Measurements from ENCODE around the gene MFSD6.
"Not testable (repeated sequence)": the region's sequence is repeated elsewhere in the genome, so short reads cannot be mapped to it uniquely, and the experiment has no call there.

The MFSD6 gene

GRCh38 chr2:190504912-190505311, 96.8 kb downstream of the MFSD6 start:
- no peak for DNase-seq

GRCh38 chr2:190505696-190506095, 97.5 kb downstream of the MFSD6 start:
- DNase-seq, result no peak

GRCh38 chr2:190506666-190507065, 98.5 kb downstream of the MFSD6 start:
- DNase-seq, result no peak

- no peak for DNase-seq
Observed at GRCh38 chr2:190507135-190507534, 99.0 kb downstream of the MFSD6 start.

GRCh38 chr2:190509895-190510294, 101.7 kb downstream of the MFSD6 start:
- not testable (repeated sequence) for DNase-seq

GRCh38 chr2:190511104-190511503, 102.9 kb downstream of the MFSD6 start:
- DNase-seq, result no peak

GRCh38 chr2:190512539-190513095, 104.5 kb downstream of the MFSD6 start:
- no peak for DNase-seq

GRCh38 chr2:190513877-190514276, 105.7 kb downstream of the MFSD6 start:
- no peak for DNase-seq

- DNase-seq, result no peak
Observed at GRCh38 chr2:190514676-190515075, 106.5 kb downstream of the MFSD6 start.

GRCh38 chr2:190515687-190516086, 107.5 kb downstream of the MFSD6 start:
- DNase-seq, result peak; percentile 51

- no peak for DNase-seq
Observed at GRCh38 chr2:190517468-190517867, 109.3 kb downstream of the MFSD6 start.

GRCh38 chr2:190519975-190520767, 112.0 kb downstream of the MFSD6 start:
- peak; percentile 41 for DNase-seq

- DNase-seq, result no peak
Observed at GRCh38 chr2:190524928-190525327, 116.8 kb downstream of the MFSD6 start.

- no peak for DNase-seq
Observed at GRCh38 chr2:190526105-190526750, 118.1 kb downstream of the MFSD6 start.

- no peak for DNase-seq
Observed at GRCh38 chr2:190527214-190527613, 119.1 kb downstream of the MFSD6 start.

- no peak for DNase-seq
Observed at GRCh38 chr2:190527918-190528317, 119.8 kb downstream of the MFSD6 start.

GRCh38 chr2:190528521-190529001, 120.4 kb downstream of the MFSD6 start:
- DNase-seq, result no peak

GRCh38 chr2:190529486-190530247, 121.5 kb downstream of the MFSD6 start:
- no peak for DNase-seq

- no peak for DNase-seq
Observed at GRCh38 chr2:190530248-190530900, 122.2 kb downstream of the MFSD6 start.

- DNase-seq, result no peak
Observed at GRCh38 chr2:190532581-190532980, 124.4 kb downstream of the MFSD6 start.

GRCh38 chr2:190533175-190533967, 125.2 kb downstream of the MFSD6 start:
- DNase-seq, result no peak

GRCh38 chr2:190533968-190534309, 125.8 kb downstream of the MFSD6 start:
- peak; percentile 75 for DNase-seq

Measured in CD4-positive, alpha-beta T cell treated with Interleukin-10 for 1 hour (primary cell).